Measurements from ENCODE around the gene CKAP5. TPM values are rescaled to one million over a fixed set of nuclear protein-coding genes. Genes with fewer than 3 reads are reported as not detected.

Gene CKAP5
- total RNA-seq, 2 experiments from 2014 or later: 161 to 243 TPM

- intact Hi-C loops (cut with micrococcal nuclease; ENCODE audit: unreplicated experiment): loop anchor here (1.0 kb wide), 2 partner anchors 264 to 272 kb away; no protein-coding TSS in a partner anchor
- DNase-seq (ENCODE audit: low spot score): no peak
- H3K4me3 ChIP-seq (ENCODE audit: low read depth, low read length, poor library complexity, severe bottlenecking): no peak overlapping the region
- POLR2A ChIA-PET: no interaction called here
- H3K79me2 ChIP-seq (ENCODE audit: insufficient read depth, low read depth, low read length): no peaks in the 10 kb centered on the region
- H3K4me2 ChIP-seq (ENCODE audit: low read length): no peak overlapping the region
- BruUV-seq (replicated peaks): no TSS peak
- peaks cover 4% of the 10 kb centered on the region for H3K4me1 ChIP-seq (ENCODE audit: insufficient read depth, low read length, poor library complexity, severe bottlenecking)
- TF ChIP-seq CTCF (conservative IDR thresholded peaks at IDR 0.05; ENCODE audit: low read length) (no peak), EZH2phosphoT487 (IDR thresholded peaks at IDR 0.05; ENCODE audit: borderline replicate concordance, low read depth, low read length) (no peak)
- peaks cover 75% of the 10 kb centered on the region for H3K36me3 ChIP-seq (ENCODE audit: insufficient read depth, low read length)
- no peak overlapping the region for H2AFZ ChIP-seq (ENCODE audit: low read length)
- CTCF ChIA-PET (ENCODE audit: unreplicated experiment): no interaction called here
- H3K9me2 ChIP-seq (ENCODE audit: insufficient read depth, low read length): no peaks in the 10 kb centered on the region
- no peaks in the 10 kb centered on the region for H4K20me1 ChIP-seq (ENCODE audit: insufficient read depth, low read length)
- no peaks in the 10 kb centered on the region for H3K9me3 ChIP-seq (ENCODE audit: low read length)
- no peak overlapping the region for H3K27ac ChIP-seq (ENCODE audit: low read depth, low read length, poor library complexity, severe bottlenecking)
Observed at GRCh38 chr11:46889251-46889650, 43.2 kb upstream of the CKAP5 start.

GRCh38 chr11:46888636-46889035 is 42.6 kb upstream of the CKAP5 start:
- H3K9me2 ChIP-seq (ENCODE audit: insufficient read depth, low read length): no peaks in the 10 kb centered on the region
- POLR2A ChIA-PET: interaction anchor here (0.6 kb wide), 1 partner anchor 269 kb away, joined by 3 read pairs; no protein-coding TSS in a partner anchor
- intact Hi-C loops (cut with micrococcal nuclease; ENCODE audit: unreplicated experiment): loop anchor here (1.0 kb wide), 2 partner anchors 265 to 273 kb away; no protein-coding TSS in a partner anchor
- H3K4me1 ChIP-seq (ENCODE audit: insufficient read depth, low read length, poor library complexity, severe bottlenecking): peaks cover 4% of the 10 kb centered on the region
- peaks cover 76% of the 10 kb centered on the region for H3K36me3 ChIP-seq (ENCODE audit: insufficient read depth, low read length)
- no peak overlapping the region for H3K27ac ChIP-seq (ENCODE audit: low read depth, low read length, poor library complexity, severe bottlenecking)
- CTCF ChIA-PET (ENCODE audit: unreplicated experiment): no interaction called here
- no TSS peak for BruUV-seq (replicated peaks)
- no peaks in the 10 kb centered on the region for H4K20me1 ChIP-seq (ENCODE audit: insufficient read depth, low read length)
- TF ChIP-seq EZH2phosphoT487 (IDR thresholded peaks at IDR 0.05; ENCODE audit: borderline replicate concordance, low read depth, low read length) (no peak), CTCF (conservative IDR thresholded peaks at IDR 0.05; ENCODE audit: low read length) (no peak)
- no peak for DNase-seq (ENCODE audit: low spot score)
- no peak overlapping the region for H3K4me2 ChIP-seq (ENCODE audit: low read length)
- no peaks in the 10 kb centered on the region for H3K9me3 ChIP-seq (ENCODE audit: low read length)
- no peak overlapping the region for H3K4me3 ChIP-seq (ENCODE audit: low read depth, low read length, poor library complexity, severe bottlenecking)
- H2AFZ ChIP-seq (ENCODE audit: low read length): no peak overlapping the region
- no peaks in the 10 kb centered on the region for H3K79me2 ChIP-seq (ENCODE audit: insufficient read depth, low read depth, low read length)

- TF ChIP-seq EZH2phosphoT487 (IDR thresholded peaks at IDR 0.05; ENCODE audit: borderline replicate concordance, low read depth, low read length) (no peak), CTCF (conservative IDR thresholded peaks at IDR 0.05; ENCODE audit: low read length) (no peak)
- no peaks in the 10 kb centered on the region for H3K9me2 ChIP-seq (ENCODE audit: insufficient read depth, low read length)
- peaks cover 4% of the 10 kb centered on the region for H3K4me1 ChIP-seq (ENCODE audit: insufficient read depth, low read length, poor library complexity, severe bottlenecking)
- no peak overlapping the region for H3K4me2 ChIP-seq (ENCODE audit: low read length)
- intact Hi-C loops (cut with micrococcal nuclease; ENCODE audit: unreplicated experiment): no loop called here
- BruUV-seq (replicated peaks): no TSS peak
- CTCF ChIA-PET (ENCODE audit: unreplicated experiment): no interaction called here
- no peaks in the 10 kb centered on the region for H3K9me3 ChIP-seq (ENCODE audit: low read length)
- H2AFZ ChIP-seq (ENCODE audit: low read length): no peak overlapping the region
- no peaks in the 10 kb centered on the region for H3K79me2 ChIP-seq (ENCODE audit: insufficient read depth, low read depth, low read length)
- no peak for DNase-seq (ENCODE audit: low spot score)
- peaks cover 81% of the 10 kb centered on the region for H3K36me3 ChIP-seq (ENCODE audit: insufficient read depth, low read length)
- no peaks in the 10 kb centered on the region for H4K20me1 ChIP-seq (ENCODE audit: insufficient read depth, low read length)
- H3K27ac ChIP-seq (ENCODE audit: low read depth, low read length, poor library complexity, severe bottlenecking): no peak overlapping the region
- POLR2A ChIA-PET: interaction anchor here (0.6 kb wide), 1 partner anchor 169 kb away, joined by 3 read pairs; no protein-coding TSS in a partner anchor
- no peak overlapping the region for H3K4me3 ChIP-seq (ENCODE audit: low read depth, low read length, poor library complexity, severe bottlenecking)
Observed at GRCh38 chr11:46886211-46886610, 40.1 kb upstream of the CKAP5 start.
